B cell (primary cell): ENCODE measurements around the gene SEPTIN3. TPM values are rescaled to one million over a fixed set of nuclear protein-coding genes. Genes with fewer than 3 reads are reported as not detected.
A peak's percentile ranks its signal among the peaks of the same experiment; 100 is the strongest.

Experiments
- ATAC-seq: fragments of 200-7000 bp; cut with Tn5 transposase; one replicate; pipeline ENCODE4 v1.10.0; 2021; ENCODE audit warnings: low read depth, mild to moderate bottlenecking, moderate number of reproducible peaks, moderate library complexity
- CTCF ChIA-PET: fragments of 350-600 bp; sonication (Branson Sonifier 250); formaldehyde crosslinking; loops from one replicate; lab custom pipeline; 2021; ENCODE audit warnings: antibody characterized with exemption, inconsistent platforms; lab: Charles Lee
- POLR2A ChIA-PET: fragments of 350-600 bp; sonication (Branson Sonifier 250); formaldehyde crosslinking; loops from one replicate; lab custom pipeline; 2021; ENCODE audit warnings: antibody characterized with exemption; lab: Charles Lee
- DNase-seq: peaks from one replicate; pipeline ENCODE4 v3.0.0; 2013
- H2AFZ ChIP-seq: 2 replicates; pipeline ENCODE4 v1.6.1; 2012; ENCODE audit warnings: mild to moderate bottlenecking, low read depth, low read length; ENCODE audit not compliant: insufficient read depth, poor library complexity, severe bottlenecking
- H3K27ac ChIP-seq, 2 donors: 1 replicate in 1 of 2; 2 replicates in 1 of 2; pipeline ENCODE4 v1.5.1; 2012 to 2013; ENCODE audit warnings: low read length in 2 of 2, mild to moderate bottlenecking in 2 of 2, moderate library complexity in 1 of 2
- H3K27me3 ChIP-seq, 4 experiments: fragments of 200-600 bp in 1 of 4; sonication (generic) in 1 of 4; replicated peaks in 1 of 4; 1 replicate in 2 of 4; 2 replicates in 2 of 4; pipeline versions ENCODE4 v1.6.1 to v1.7.0; 2013 to 2016; ENCODE audit warnings: low read length in 3 of 4, mild to moderate bottlenecking in 2 of 4, mixed read lengths in 1 of 4, moderate library complexity in 1 of 4; ENCODE audit not compliant: insufficient read depth in 4 of 4, control insufficient read depth in 3 of 4; ENCODE audit errors: control extremely low read depth in 1 of 4
- H3K36me3 ChIP-seq, 2 experiments: replicated peaks in 1 of 2; 1 replicate in 1 of 2; 2 replicates in 1 of 2; pipeline versions ENCODE4 v1.6.1 to v1.7.1; 2013; ENCODE audit warnings: low read length in 1 of 2; ENCODE audit not compliant: insufficient read depth in 2 of 2, control insufficient read depth in 1 of 2; ENCODE audit errors: control extremely low read depth in 1 of 2, extremely low read depth in 1 of 2
- H3K4me1 ChIP-seq, 2 donors: fragments of 200-600 bp in 1 of 2; sonication (generic) in 1 of 2; 1 replicate in 1 of 2; 2 replicates in 1 of 2; pipeline versions ENCODE4 v1.5.1 to v1.6.1; 2013 to 2017; ENCODE audit warnings: low read length in 2 of 2; ENCODE audit not compliant: control insufficient read depth in 2 of 2, insufficient read depth in 2 of 2
- H3K4me2 ChIP-seq: replicated peaks from 2 replicates; pipeline ENCODE3; 2012; ENCODE audit warnings: mild to moderate bottlenecking, low read depth, low read length; ENCODE audit not compliant: poor library complexity, severe bottlenecking
- H3K4me3 ChIP-seq, 5 experiments: fragments of 200-600 bp in 1 of 5; sonication (generic) in 1 of 5; 1 replicate in 3 of 5; 2 replicates in 2 of 5; pipeline versions ENCODE4 v1.5.1 to v1.7.0; 2011 to 2016; ENCODE audit warnings: low read length in 4 of 5, mild to moderate bottlenecking in 4 of 5, low read depth in 2 of 5, control low read depth in 1 of 5, moderate library complexity in 1 of 5; ENCODE audit not compliant: insufficient read depth in 1 of 5; ENCODE audit errors: control extremely low read depth in 1 of 5, extremely low read depth in 1 of 5
- H3K79me2 ChIP-seq: fragments of 200-600 bp; sonication (generic); one replicate; pipeline ENCODE4 v1.6.0; 2016; ENCODE audit warnings: low read length; ENCODE audit not compliant: control insufficient read depth, insufficient read depth
- H3K9ac ChIP-seq: fragments of 200-600 bp; sonication (generic); 2 replicates; pipeline ENCODE4 v1.6.1; 2017; ENCODE audit warnings: mild to moderate bottlenecking, low read length, moderate library complexity
- H3K9me3 ChIP-seq, 3 donors: one replicate each; pipeline versions ENCODE4 v1.6.1 to v1.7.1; 2013; ENCODE audit warnings: low read length in 2 of 3; ENCODE audit not compliant: control insufficient read depth in 2 of 3, insufficient read depth in 1 of 3; ENCODE audit errors: control extremely low read depth in 1 of 3
- H4K20me1 ChIP-seq: 2 replicates; pipeline ENCODE4 v1.6.0; 2012; ENCODE audit warnings: mild to moderate bottlenecking, low read length; ENCODE audit not compliant: insufficient read depth, control insufficient read depth, poor library complexity, severe bottlenecking
- H3K27ac Mint-ChIP-seq: one replicate; pipeline ENCODE4 v1.8.0; 2021; ENCODE audit warnings: mixed read lengths
- H3K27me3 Mint-ChIP-seq: one replicate; pipeline ENCODE4 v1.8.0; 2021; ENCODE audit warnings: mixed read lengths
- H3K4me1 Mint-ChIP-seq: one replicate; pipeline ENCODE4 v1.8.0; 2021; ENCODE audit warnings: mixed read lengths
- H3K4me3 Mint-ChIP-seq: one replicate; pipeline ENCODE4 v1.8.0; 2021; ENCODE audit warnings: mixed read lengths
- H3K9me3 Mint-ChIP-seq: one replicate; pipeline ENCODE4 v1.8.0; 2022; ENCODE audit warnings: mixed read lengths; ENCODE audit not compliant: insufficient read depth
- CTCF ChIP-seq: fragments of 200-600 bp; IDR thresholded peaks from one replicate; pipeline ENCODE4 v1.8.0; 2022; ENCODE audit warnings: antibody characterized with exemption, mild to moderate bottlenecking
- EZH2 ChIP-seq: IDR thresholded peaks from 2 replicates; pipeline ENCODE4 v1.6.1; 2012; ENCODE audit warnings: borderline replicate concordance, low read depth, mild to moderate bottlenecking, moderate library complexity, low read length; ENCODE audit not compliant: insufficient read depth, poor library complexity, severe bottlenecking
- WGBS: methylation state at CpG from one replicate; pipeline ENCODE4 v1.1.5; 2013; ENCODE audit warnings: missing lambda C conversion rate; ENCODE audit not compliant: insufficient coverage; 5-methylcytosine and 5-hydroxymethylcytosine counted together
- intact Hi-C: fragments of 100-400 bp; cut with micrococcal nuclease; formaldehyde crosslinking; loops from one replicate; pipeline ENCODE4 v1.10.0; 2022
- polyA plus RNA-seq: library from polyadenylated mRNA; depleted of rRNA; stranded (reverse); fragments of >200 nt; gene quantifications from 2 replicates; pipeline ENCODE4 v1.2.3, GENCODE V29; 2012
- total RNA-seq, 2 donors: library from RNA; stranded (reverse); fragments of 120-200 nt in 1 of 2; gene quantifications; 1 replicate in 1 of 2; 2 replicates in 1 of 2; pipeline versions ENCODE4 v1.2.3 to v1.2.4, GENCODE V29; 2013 to 2022

Gene SEPTIN3
- total and polyA plus RNA-seq, 2 donors (not counting 1 experiment from before 2014, with no cell fraction given) = 0.06 to 0.39 TPM

- Histone ChIP-seq H3K36me3 (peaks cover 0 to 29% of the 10 kb centered on the region in 2 experiments), H3K4me2 (peak overlapping the region; percentile 92), H3K79me2 (peaks cover 68% of the 10 kb centered on the region), H3K4me3 (peak overlapping the region in 4 of 5 experiments; percentile 50 to 60 (median 52)), H3K27ac (peak overlapping the region; percentile 89 to 93), H3K27me3 (peaks cover 0 to 4% (median 2%) of the 10 kb centered on the region in 4 experiments), H3K4me1 (peaks cover 78 to 90% of the 10 kb centered on the region in 2 donors), H2AFZ (no peak overlapping the region), H3K9ac (peak overlapping the region; percentile 57), H3K9me3 (peaks cover 0 to 9% (median 0%) of the 10 kb centered on the region in 3 donors), H4K20me1 (peaks cover 46% of the 10 kb centered on the region)
- CTCF ChIA-PET = interaction anchor here (1.3 to 17.9 kb wide), 4 partner anchors 12 to 223 kb away, joined by 3 to 499 read pairs (median 5); no protein-coding TSS in a partner anchor
- Mint-ChIP-seq H3K27ac (peak overlapping the region; percentile 97), H3K27me3 (no peaks in the 10 kb centered on the region), H3K4me1 (peaks cover 79% of the 10 kb centered on the region), H3K4me3 (peak overlapping the region; percentile 86), H3K9me3 (no peaks in the 10 kb centered on the region)
- peak; percentile 11 for ATAC-seq
- intact Hi-C loops = loop anchor here (1.0 kb wide), 2 partner anchors 16 to 20 kb away; no protein-coding TSS in a partner anchor
- POLR2A ChIA-PET = interaction anchor here (0.6 to 16.8 kb wide), 12 partner anchors 9 to 590 kb away, joined by 3 to 960 read pairs (median 4); partner anchors contain the start of genes CENPM, MEI1 and SREBF2
- TF ChIP-seq CTCF (no peak), EZH2 (no peak)
- DNase-seq = peak; percentile 85
- 7% methylated on average over 15 of the region's 21 CpGs for WGBS
Measured at GRCh38 chr22:41920271-41920976, 48.8 kb upstream of the SEPTIN3 start.
